Esophagus squamous epithelium (tissue), 5 donors: ENCODE data around the gene DAB2IP. TPM values are rescaled to one million over a fixed set of nuclear protein-coding genes. Genes with fewer than 3 reads are reported as not detected.

Experiments used
- DNase-seq: peaks from one replicate; lab custom pipeline; 2025; lab: John Stamatoyannopoulos, UW
- H3K27ac ChIP-seq, 4 donors: fragments of 200-600 bp; sonication (generic); one replicate each; pipeline ENCODE4 v1.5.1; 2016 to 2019; ENCODE audit warnings: mild to moderate bottlenecking in 1 of 4
- H3K27me3 ChIP-seq, 4 donors: fragments of 200-600 bp; sonication (generic); 1 replicate in 3 of 4; 2 replicates in 1 of 4; pipeline versions ENCODE4 v1.5.1 to v1.6.0; 2017 to 2021; ENCODE audit warnings: antibody characterized with exemption in 1 of 4
- H3K36me3 ChIP-seq, 3 donors: fragments of 200-600 bp; sonication (generic); one replicate each; pipeline ENCODE4 v1.5.1; 2016 to 2019
- H3K4me1 ChIP-seq, 3 donors: fragments of 200-600 bp; sonication (generic); one replicate each; pipeline ENCODE4 v1.5.1; 2017 to 2019
- H3K4me3 ChIP-seq, 4 donors: fragments of 200-600 bp; sonication (generic); 1 replicate in 3 of 4; 2 replicates in 1 of 4; pipeline ENCODE4 v1.5.1; 2016 to 2019; ENCODE audit warnings: mild to moderate bottlenecking in 2 of 4, moderate library complexity in 1 of 4
- H3K9me3 ChIP-seq, 3 donors: fragments of 200-600 bp; sonication (generic); one replicate each; pipeline ENCODE4 v1.5.1; 2016 to 2019
- POLR2A ChIP-seq, 4 donors: fragments of 450-650 bp; IDR thresholded peaks; one replicate each; pipeline ENCODE4 v1.6.1; 2017; ENCODE audit warnings: antibody characterized with exemption in 4 of 4, mild to moderate bottlenecking in 4 of 4, moderate library complexity in 3 of 4
- WGBS, 2 donors: methylation state at CpG; one replicate each; pipeline ENCODE4 v1.1.5; 2018; 5-methylcytosine and 5-hydroxymethylcytosine counted together
- intact Hi-C: fragments of 100-400 bp; cut with DNase I; formaldehyde crosslinking; loops from one replicate; pipeline ENCODE4 v1.15.0; 2022
- total RNA-seq, 4 donors: library from RNA; depleted of rRNA; stranded (reverse); fragments of >200 nt; gene quantifications; one replicate each; pipeline ENCODE4 v1.1.0, GENCODE V29; 2016
- TF ChIP-seq, protein P1 (sequence below), 6 experiments: fragments of 450-650 bp in 4 of 6; fragments of 200-600 bp in 2 of 6; sonication (generic) in 2 of 6; IDR thresholded peaks; one replicate each; pipeline ENCODE4 v1.5.1; 2016 to 2019; ENCODE audit warnings: antibody characterized with exemption in 6 of 6, mild to moderate bottlenecking in 4 of 6, moderate library complexity in 4 of 6
- donor health status: DM: yes; HTN: yes; CAD: no.

Gene DAB2IP
- total RNA-seq, 4 donors from 2014 or later = 28.3 to 48.8 (median 38.1) TPM

DNA sequence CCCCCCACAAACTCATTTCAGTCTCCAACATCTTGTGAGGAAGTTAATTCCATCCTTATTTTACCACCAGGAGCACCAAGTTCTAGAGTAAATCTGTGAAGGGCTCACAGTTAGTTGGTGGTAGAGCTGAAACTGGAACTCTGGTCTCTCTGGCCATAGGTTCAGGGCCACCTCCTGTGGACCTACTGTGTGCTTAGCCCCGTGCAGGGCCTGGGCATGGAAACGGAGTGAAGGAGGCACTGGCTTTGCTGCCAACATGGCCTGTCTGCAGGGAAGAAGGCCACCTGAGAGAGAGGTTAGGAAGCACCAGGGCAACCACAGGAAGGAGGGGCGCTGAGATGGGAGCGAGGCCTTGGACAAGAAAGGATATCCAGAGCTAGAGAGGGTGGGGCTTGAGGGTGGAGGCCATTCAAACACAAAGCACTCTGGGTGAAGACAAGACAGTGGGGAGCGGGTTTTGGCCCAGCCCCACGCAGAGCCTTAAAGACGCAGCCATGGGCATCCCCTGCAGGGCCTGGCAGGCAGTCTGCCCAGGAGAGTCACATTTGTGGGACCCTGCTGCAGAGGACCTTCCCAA, 16.0 kb upstream of the DAB2IP start:
- H3K9me3 ChIP-seq = no peaks in the 10 kb centered on the region
- no peak overlapping the region for H3K4me3 ChIP-seq
- no peaks in the 10 kb centered on the region for H3K27me3 ChIP-seq
- 76 to 89% methylated on average over 5 to 6 of the region's 7 CpGs for WGBS, 2 donors
- DNase-seq = no peak
- no peak overlapping the region for H3K27ac ChIP-seq
- TF ChIP-seq, protein P1, sequence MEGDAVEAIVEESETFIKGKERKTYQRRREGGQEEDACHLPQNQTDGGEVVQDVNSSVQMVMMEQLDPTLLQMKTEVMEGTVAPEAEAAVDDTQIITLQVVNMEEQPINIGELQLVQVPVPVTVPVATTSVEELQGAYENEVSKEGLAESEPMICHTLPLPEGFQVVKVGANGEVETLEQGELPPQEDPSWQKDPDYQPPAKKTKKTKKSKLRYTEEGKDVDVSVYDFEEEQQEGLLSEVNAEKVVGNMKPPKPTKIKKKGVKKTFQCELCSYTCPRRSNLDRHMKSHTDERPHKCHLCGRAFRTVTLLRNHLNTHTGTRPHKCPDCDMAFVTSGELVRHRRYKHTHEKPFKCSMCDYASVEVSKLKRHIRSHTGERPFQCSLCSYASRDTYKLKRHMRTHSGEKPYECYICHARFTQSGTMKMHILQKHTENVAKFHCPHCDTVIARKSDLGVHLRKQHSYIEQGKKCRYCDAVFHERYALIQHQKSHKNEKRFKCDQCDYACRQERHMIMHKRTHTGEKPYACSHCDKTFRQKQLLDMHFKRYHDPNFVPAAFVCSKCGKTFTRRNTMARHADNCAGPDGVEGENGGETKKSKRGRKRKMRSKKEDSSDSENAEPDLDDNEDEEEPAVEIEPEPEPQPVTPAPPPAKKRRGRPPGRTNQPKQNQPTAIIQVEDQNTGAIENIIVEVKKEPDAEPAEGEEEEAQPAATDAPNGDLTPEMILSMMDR (IDR thresholded peaks at IDR 0.05) = no peak
- no peak for TF ChIP-seq POLR2A (IDR thresholded peaks at IDR 0.05)
- intact Hi-C loops = no loop called here
- peaks cover 17 to 54% (median 41%) of the 10 kb centered on the region in 3 donors for H3K4me1 ChIP-seq
- H3K36me3 ChIP-seq = no peaks in the 10 kb centered on the region

DNA sequence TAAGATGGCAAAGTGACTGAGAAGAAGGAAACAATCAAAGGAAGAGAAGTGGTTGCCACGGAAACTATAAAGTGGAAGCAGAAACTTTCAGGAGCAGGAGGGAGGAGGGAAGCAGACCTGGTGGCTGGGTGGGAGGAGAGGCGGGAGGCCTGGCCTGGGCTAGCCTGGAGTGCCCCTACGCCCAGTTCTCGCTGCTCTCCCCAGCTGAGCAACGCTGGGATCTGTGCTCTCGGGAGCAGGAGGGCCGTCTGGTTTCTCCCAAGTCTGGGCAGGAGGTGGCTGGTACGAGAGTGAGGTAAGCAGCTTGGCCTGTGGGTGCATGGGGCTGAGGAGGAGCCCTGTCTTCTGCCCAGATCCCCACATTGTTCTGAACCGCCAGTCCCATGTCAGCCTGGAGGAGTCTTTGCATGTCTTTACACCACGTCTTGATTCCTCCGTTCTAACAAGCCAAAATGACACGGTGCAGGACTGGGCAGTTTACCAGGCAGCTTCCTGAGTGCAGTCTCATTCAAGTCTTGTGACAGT, 15.0 kb upstream of the DAB2IP start:
- Histone ChIP-seq H3K4me3 (no peak overlapping the region), H3K27me3 (no peaks in the 10 kb centered on the region), H3K27ac (peak overlapping the region; percentile 45 to 76 (median 59)), H3K4me1 (peaks cover 17 to 63% (median 41%) of the 10 kb centered on the region in 3 donors), H3K36me3 (no peaks in the 10 kb centered on the region), H3K9me3 (no peaks in the 10 kb centered on the region)
- TF ChIP-seq, protein P1 (IDR thresholded peaks at IDR 0.05) = no peak
- peak in 1 of 4 donors; percentile 17 for TF ChIP-seq POLR2A (IDR thresholded peaks at IDR 0.05)
- WGBS, 2 donors = 12 to 44% methylated on average over 4 to 12 of the region's 12 CpGs
- DNase-seq = no peak
- intact Hi-C loops = no loop called here

DNA sequence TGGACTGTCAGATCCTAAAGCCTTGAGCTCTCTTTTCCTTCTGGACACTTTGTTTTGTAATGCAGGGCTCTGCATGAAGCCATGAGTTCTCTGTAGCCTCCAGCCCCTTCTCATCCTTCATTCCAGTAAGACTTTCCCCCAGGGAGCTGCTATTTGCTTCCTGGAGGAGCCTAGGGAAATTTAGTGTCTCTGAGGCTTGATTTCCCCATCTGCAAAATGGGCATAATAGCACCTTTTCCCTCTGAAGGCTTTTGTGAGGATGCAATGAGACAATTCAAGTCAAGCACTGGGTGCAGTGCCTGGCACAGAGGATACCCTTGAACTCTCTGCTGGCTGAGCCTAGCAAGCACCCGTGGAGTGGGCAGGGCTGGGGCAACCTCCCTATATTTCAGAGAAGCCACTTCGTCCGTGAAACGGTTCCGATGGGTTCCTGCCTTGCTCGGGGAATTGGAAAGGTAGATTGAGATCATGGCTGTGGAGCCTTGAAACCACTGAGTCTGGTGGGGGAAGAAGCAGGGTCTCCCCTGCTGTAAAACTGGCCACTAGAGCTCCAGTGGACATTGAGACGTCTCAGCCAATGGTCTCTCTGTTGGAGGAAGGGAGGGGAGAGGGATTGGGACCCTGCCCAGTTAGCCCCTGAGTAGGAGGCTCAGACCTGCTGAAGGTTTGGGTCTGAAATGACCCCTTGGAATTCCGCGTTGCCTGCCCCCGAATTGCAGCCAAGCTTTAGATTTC, 14.3 kb upstream of the DAB2IP start:
- Histone ChIP-seq H3K27ac (peak overlapping the region in 2 of 4 donors; percentile 48 to 70), H3K4me3 (no peak overlapping the region), H3K4me1 (peaks cover 17 to 63% (median 41%) of the 10 kb centered on the region in 3 donors), H3K36me3 (no peaks in the 10 kb centered on the region), H3K27me3 (no peaks in the 10 kb centered on the region), H3K9me3 (no peaks in the 10 kb centered on the region)
- no peak for TF ChIP-seq POLR2A (IDR thresholded peaks at IDR 0.05)
- TF ChIP-seq, protein P1 (IDR thresholded peaks at IDR 0.05) = no peak
- intact Hi-C loops = no loop called here
- no peak for DNase-seq
- WGBS, 2 donors = 77% methylated on average over 10 of the region's 10 CpGs; no CpG with 5 or more reads in 1 of the 2 donors

DNA sequence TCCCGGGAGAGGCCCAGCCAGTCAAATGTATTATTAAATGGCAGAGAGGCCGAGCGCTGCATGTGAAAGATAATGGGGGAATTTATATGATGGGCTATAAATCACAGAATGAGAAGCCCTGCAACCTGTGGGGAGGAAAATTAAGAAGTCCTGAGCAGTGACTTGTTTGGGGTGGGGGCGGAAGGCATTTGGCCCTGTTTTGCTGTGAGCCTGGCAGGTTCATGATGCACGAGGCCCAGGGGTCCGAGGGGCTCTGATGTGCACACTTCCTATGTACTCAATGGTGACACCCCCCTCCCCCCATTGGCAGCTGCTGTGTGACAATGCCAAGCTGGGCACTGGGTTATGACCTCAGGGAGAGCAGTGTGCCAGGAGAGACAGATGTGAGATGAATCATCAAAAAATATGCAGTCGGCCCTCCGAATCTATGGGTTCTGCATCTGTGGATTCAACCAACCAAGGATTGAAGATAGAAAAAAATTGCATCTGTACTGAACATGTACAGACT, 13.7 kb upstream of the DAB2IP start:
- 26 to 31% methylated on average over 7 to 8 of the region's 8 CpGs for WGBS, 2 donors
- Histone ChIP-seq H3K36me3 (no peaks in the 10 kb centered on the region), H3K27ac (no peak overlapping the region), H3K9me3 (no peaks in the 10 kb centered on the region), H3K4me3 (no peak overlapping the region), H3K27me3 (no peaks in the 10 kb centered on the region), H3K4me1 (peaks cover 17 to 63% (median 41%) of the 10 kb centered on the region in 3 donors)
- DNase-seq = no peak
- intact Hi-C loops = no loop called here
- no peak for TF ChIP-seq POLR2A (IDR thresholded peaks at IDR 0.05)
- TF ChIP-seq, protein P1 (IDR thresholded peaks at IDR 0.05) = no peak

DNA sequence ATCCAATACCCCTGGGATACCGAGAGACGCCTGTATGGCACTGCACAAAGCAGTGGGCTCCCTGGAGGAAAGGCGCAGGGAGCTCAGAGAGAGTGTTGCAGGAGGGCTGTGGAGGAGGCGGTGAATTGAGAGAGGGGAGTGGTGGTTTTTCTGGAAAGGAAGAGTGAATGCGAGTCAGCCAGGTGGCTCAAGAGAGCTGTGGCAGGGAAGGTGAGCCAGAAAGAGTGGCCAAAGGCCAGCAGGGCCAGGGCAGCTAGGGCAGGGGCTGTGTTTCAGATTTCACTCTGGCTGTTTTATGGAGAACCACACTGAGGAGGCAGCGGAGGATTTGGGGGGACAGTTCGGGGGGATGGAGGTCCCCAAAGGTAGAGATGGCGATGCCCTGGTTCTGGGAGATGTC, 13.0 kb upstream of the DAB2IP start:
- no peaks in the 10 kb centered on the region for H3K27me3 ChIP-seq
- no peak overlapping the region for H3K27ac ChIP-seq
- DNase-seq = no peak
- 90 to 91% methylated on average over 5 to 8 of the region's 8 CpGs for WGBS, 2 donors
- no peak overlapping the region for H3K4me3 ChIP-seq
- H3K36me3 ChIP-seq = no peaks in the 10 kb centered on the region
- TF ChIP-seq, protein P1 (IDR thresholded peaks at IDR 0.05) = no peak
- no peak for TF ChIP-seq POLR2A (IDR thresholded peaks at IDR 0.05)
- no peaks in the 10 kb centered on the region for H3K9me3 ChIP-seq
- peaks cover 17 to 63% (median 41%) of the 10 kb centered on the region in 3 donors for H3K4me1 ChIP-seq
- intact Hi-C loops = no loop called here
